ENCODE data around the gene KIF3A.

GRCh38 chr5:132658381-132659302, 78.7 kb downstream of the KIF3A start:
- no peak for TF ChIP-seq CTCF (IDR thresholded peaks at IDR 0.05)
- TF ChIP-seq POLR2A (IDR thresholded peaks at IDR 0.05), result no peak
- TF ChIP-seq EP300 (IDR thresholded peaks at IDR 0.05), result no peak
